ELR (cell line): ENCODE measurements around the gene MAEL.

ENCODE experiments used
- DNase-seq: peaks from one replicate; pipeline ENCODE4 v3.0.0-alpha.2; 2015; ENCODE audit warnings: low read depth

MAEL gene

DNA sequence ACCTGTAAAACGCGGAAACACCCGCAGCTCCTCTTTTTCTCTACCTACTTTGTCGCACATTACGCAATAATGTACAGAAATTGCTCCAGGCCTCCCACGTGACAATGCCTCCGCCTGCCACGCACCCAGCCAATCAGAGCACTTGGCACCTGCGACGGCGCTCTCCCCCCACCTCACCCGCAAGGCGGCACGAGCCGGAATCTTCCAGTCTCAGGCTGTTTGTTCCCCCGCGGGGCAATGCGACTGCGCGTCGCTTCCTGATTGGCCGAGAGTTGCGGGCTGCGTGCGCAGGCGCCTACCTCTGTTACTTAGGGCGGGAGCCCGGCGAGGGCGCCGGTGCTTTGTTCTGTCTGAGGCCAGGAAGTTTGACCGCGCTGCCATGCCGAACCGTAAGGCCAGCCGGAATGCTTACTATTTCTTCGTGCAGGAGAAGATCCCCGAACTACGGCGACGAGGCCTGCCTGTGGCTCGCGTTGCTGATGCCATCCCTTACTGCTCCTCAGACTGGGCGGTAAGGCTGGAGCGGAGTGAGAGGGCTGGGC lies at the start of gene MAEL:
Gene MAEL (plus strand): TSS at position 307 of the 542 bp plus-strand sequence. CDS start 73 bp downstream, at position 380.
- no peak for DNase-seq

DNA sequence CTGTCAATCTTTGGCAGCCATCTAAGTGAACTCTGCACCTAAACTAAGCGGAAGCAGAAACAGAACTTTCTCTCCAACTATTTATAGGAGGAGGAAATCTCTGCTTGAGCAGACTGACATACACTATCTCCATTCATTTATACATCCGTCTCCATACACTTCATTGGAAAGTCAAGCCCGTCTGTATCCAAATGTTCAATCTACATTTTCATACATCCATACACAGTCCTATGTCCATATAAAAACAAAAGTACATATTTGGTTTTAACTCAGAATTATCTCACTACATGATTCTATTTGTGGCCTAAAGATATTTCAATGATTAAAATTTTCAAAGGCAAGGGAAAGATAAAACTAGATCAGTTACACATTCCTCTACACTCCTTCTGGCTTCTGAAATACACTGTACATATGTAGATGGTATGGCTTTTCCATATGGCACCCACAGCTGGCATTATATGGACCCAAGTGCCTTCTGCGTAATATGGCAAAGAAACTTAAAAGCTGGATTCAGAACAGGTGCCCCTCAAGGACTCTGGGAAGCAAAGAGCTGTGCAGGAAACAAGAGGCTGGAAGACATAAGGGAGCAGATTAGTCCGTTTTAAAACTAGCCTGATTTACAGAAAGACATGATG lies 49.2 kb upstream of the MAEL start:
- no peak for DNase-seq

DNA sequence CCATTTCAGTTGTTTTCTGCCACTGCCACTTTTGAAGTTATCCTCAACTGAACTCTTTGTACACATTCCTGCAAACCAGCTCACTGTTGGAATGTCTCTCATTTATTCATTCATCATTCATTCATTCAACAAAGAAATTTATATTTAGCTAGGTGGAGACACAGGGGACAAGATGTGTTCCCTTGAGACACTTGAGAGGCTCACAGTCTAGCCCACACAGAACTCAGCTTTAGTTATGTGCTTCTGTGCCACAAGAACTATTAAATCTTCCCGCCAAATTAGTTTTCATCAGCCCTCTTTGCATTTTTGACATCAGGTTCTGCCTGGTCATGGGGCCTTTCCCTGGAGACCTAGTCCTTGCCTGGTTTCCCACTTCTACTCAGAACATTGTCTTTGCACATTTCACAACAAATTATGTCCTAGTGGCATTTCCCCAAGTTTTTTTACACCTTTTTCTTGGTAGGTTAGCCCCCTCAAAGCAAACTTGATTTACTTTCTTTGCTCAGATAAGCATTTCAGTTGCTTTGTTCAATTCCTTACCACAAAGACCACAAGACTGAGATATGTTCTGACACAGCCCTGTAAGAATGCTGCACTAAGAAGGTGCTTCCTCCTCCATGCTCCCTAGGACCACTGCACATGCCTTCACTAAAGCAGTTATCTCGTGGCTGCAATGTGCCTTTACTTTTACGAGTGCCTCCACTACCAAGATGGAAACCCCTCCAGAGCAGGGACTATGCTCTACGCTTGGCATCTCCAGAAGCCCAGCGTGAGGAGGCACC lies 44.7 kb upstream of the MAEL start:
- DNase-seq: peak; percentile 78

DNA sequence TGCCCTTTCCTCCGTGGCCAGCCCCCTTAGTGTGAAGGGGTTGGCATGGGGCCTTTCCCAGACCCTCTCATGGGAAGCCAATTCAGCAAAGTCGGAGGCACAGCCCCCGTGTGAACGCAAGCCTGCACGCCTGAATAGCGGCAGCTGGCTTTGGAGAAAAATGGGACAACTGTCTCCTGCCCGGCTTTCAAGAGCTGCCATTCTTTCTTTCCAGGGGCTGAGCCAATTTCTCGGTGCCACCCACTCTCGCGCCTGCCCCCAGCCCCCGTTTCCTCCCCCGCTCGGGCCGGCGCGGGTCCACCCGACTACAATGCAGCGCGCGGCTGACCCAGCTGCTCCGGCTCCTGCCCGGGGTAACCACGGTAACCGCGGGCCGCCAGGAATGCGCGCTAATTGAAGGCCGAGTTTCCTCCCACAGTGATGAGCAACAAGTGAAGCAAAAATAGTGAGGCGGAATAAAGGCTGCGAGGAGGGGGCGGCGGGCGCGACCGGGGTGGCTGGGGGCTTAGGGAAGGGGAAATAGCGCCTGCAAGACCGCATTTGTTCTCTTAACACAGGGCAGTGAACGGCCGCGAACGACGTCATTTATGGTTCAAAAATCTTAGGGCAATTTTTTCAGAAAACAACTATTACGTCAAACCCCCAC lies 41.6 kb upstream of the MAEL start:
- peak; percentile 69 for DNase-seq

DNA sequence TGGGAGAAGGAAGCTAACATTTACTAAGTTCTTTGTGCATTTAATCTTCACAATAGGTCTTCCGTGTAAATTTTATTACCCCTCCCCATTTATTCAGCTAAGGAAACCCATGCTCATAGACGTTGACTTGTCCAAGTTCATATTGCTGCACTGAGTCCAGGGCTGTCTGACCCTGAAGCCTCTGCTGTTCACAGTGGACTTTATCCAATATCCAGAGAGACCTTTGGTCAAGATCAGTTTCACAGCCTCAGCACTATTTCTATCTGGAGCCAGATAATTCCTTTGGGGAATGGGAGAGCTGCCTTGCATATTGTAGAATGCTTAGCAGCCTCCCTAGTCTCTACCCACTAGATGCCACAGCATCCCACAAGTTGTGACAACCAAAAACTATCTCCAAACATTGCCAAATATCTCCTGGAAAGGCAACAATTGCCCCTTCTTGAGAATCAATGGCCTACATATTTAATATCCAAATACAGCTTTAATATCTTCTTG lies 40.2 kb upstream of the MAEL start:
- no peak for DNase-seq

DNA sequence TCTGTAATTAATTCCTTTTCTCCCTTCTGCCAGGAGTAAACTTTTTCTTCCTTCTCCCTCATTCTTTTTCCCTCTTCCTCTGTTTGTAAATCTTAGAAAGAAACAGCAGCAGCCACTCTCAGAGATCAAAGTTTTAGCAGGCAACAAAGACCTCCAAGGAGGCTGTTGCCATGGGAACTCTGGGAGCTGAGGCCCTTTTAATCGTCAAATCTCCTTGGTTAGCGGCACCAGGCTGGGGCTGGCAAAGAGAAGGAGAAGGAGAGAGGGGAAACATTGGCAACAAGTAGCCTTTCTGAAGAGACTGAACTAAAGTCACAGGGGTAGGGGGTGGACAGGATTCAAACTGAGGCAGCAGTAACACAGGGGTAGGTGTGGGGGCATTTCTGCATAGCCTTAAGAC lies 38.9 kb upstream of the MAEL start:
- no peak for DNase-seq

DNA sequence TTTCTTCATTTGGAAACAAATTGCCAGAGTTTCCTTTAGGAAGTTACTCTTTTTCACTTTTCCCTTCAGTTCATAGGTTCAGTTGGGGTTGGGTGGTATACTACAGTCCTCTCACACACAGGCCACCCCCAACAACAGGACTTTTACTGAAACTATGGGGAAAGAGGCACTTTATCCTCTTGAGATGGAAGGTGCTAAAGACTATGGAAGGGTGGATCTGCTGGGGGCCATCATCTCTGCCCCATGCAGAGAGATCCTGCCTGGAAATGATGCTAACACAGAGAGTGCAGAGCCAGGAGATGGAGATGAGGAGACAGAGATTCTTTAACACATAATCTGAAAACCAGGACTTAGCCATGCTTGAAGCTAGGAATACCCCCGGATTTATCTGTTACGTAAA lies 38.0 kb upstream of the MAEL start:
- no peak for DNase-seq

DNA sequence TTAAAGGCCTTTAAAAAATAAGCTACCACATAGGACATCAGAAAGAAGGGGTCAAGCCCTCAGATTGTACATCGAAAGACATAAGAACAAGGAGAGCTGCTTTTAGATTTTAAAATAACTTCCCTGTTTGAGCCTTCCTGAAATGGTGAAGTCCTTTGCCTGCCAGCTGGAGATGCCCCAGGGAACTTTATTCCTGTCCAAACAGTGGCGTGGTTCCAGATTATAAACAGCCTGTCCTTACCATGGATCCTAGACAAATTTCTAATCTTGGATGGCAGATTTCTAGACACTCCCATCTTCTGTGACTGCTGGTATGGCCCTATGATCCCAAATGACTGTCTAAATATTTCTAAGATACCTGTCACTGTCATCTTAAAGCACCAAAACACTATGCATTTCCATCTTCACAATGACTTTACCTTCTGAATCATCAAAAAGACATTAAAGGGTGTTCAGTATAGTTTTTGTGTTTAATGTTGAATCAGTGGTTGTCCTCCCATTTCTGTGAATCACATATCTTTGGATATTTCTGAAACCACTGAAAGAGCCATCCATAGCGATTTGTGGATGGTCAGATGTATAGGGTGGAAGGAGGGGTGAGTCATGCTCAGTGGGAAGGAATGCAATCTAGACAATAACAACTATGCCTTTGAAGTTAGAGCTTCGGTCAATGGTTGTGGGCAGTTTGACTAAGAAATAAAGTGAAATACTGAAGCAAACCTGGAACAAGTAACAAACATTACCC lies 36.9 kb upstream of the MAEL start:
- DNase-seq: peak; percentile 86

DNA sequence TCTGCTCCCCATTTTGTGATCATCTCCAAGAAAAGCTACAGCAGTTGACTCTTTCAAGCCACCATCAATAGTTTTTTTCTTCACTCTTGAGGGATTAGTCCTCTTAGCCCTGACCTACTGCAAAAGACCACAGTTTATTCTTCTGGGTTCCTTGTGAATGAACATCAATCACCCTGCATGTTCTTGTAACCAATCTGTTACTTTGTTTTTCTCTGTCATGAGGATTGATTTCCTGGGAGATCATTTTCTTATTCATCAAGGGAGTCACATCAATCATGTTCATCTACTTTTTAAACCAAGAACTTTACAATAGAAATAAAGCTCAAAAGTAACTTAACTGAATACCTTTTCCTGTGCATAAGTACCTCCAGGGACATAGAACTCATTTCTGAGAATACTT lies 35.6 kb upstream of the MAEL start:
- no peak for DNase-seq

DNA sequence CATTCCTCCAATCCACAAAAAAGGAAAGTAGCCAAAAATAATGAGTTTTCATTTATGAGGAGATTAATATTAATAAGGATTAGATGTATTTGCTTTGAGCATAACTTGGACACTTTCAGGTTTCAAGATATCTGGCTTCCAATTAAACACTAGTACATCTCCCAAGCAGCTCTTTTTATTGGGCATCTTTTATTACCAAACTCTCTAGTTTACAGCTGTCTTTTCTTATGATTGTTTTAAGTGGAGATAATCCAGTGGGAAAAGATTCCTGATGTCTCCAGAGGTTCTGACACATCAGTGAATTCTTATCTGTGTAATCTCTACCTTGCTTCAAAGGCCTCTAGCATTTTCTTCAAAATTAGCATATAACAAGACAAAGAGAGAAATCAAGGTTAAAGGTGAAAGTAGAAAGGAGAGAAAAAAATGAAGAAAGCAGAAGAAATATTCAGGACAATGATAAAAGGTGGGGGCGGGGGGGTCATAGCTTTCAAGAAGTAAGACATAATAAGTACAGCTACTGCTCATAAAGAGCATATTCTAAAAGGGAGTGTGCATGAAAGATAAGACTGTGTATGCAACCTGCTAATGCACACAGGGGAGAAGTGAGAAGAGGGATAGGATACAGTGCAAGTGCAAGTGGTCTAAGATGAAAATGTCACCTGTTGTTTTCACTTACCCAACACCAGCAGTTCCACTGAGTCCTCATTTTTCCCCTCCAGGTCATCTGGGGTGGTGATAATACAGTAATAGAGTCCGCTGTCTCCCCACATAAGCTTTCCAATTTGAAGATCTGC lies 32.8 kb upstream of the MAEL start:
- no peak for DNase-seq

DNA sequence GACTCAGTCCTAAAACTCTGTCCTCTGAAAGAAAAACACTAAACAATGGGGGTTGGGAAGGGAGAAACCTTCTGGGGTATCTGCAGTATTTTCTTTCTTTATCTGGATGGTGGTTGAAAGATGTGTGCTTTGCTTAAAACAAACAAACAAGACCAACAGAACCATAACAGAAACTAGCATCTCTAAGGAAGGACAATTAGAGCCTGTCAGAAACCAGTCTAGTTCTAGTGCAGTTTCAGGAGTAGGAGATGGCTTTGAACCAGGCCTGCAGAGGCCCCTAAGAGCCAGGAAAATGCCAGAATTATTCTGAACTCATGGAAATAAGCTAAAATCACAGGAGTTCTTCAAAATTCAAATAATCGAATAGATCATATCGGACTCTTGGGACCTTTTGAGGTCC lies 32.2 kb upstream of the MAEL start:
- DNase-seq: no peak

DNA sequence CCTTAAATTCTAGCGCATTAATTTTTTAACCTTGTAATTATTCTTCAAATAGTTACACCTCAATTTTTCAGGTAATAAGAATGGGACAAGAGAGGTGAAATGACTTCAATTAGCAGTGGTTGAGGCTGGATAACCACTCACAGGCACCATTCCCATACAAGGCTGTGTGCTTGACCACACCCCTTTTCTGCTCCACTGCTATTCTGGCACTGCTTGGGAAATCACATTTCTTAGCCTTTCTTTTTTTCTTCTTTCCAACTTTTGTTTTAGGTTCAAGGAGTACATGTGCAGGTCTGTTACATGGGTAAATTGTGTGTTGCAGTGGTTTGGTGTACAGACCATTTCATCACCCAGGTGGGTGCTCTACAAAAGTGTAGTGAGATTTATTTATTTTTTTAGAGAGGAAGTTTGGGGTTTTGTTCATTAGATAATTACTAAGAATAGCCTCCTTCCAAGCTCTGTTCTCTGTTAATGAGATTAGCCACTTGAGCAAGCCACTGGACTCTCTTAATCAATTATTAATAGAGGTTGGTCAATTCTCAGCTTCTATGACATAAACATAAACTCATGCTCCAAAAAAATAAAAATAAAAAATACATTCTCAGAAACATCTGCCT lies 28.1 kb upstream of the MAEL start:
- DNase-seq: no peak

DNA sequence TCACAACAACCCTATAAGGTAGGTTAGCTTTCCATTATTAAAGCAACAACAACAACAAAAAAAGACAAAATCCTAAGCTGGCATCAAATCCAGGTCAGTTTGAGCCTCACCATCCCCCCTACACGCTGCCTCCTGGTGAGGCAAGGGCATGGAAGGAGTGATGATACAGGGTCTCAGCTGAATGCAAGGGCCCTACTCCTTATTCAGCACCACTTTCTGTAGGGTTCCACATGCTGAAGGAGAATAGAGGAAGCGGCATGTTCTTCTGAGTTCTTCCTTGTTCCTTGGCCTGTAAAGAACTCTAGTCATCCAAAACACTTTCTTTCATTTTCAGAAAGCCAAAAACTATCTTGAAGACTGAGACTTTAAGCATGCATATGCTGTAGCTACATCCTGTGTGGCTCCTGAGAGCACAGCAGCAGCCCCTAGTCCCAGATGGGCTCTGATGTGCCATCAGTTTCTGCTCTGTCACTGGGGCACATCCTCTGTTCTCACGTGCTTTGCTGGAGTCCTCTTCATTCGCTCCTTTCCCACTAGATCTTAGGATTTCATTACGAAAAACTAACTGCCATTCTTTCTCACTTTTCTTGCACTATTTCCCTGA lies 19.9 kb upstream of the MAEL start:
- DNase-seq: no peak

DNA sequence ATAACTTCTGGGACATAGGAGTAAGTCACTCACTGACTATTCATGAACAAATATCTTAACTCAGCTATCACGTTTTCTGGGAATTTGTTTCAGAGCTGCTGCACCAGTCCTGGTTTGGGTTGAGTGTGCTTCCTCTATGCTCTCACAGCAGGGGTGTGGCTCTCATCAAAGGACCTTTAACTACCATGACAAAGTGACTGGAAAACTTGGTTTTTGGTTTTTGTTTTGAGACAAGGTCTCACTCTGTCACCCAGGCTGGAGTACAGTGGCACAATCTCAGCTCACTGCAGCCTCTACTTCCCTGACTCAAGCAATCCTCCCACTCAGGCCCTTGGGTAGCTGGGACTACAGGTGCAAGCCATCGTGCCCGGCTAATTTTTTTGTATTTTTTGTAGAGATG lies 17.8 kb upstream of the MAEL start:
- no peak for DNase-seq

DNA sequence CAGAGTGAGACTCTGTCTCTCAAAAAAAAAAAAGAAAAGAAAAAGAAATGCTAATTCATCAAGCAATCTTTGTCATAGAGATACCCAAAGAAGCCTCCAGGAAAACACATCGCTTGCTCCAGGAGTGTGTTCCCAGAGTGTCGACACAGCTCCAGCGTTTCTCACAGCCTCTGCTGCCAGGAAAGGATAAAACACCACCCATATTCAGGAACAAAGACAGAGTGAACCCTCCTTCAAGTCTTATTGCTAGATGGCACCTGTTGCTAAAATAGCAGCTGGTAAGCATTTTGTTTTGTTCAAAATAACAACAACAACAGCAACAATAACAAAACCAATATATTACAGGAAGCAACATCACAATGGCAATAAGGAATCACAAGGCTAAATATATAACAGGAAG lies 16.9 kb upstream of the MAEL start:
- DNase-seq: no peak

DNA sequence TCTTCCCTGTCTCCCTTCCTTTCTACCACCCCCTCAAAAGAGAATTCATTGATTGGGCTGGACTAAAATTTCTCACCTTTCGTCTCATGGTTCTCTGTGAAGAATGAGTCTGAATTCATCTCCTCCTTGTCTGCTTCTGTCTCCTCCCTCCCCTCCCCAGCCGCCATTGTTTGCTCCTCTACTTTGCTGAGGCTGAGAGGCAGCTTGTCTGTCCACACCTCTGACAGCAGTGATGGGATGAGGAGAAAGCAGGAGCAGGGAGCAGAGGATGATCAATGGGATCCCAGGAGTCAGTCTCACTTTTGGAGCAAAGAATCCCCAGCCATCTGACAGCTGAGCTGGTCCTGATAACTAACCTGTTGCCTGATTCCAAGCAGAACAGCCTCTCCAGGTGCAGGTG lies 16.3 kb upstream of the MAEL start:
- no peak for DNase-seq

DNA sequence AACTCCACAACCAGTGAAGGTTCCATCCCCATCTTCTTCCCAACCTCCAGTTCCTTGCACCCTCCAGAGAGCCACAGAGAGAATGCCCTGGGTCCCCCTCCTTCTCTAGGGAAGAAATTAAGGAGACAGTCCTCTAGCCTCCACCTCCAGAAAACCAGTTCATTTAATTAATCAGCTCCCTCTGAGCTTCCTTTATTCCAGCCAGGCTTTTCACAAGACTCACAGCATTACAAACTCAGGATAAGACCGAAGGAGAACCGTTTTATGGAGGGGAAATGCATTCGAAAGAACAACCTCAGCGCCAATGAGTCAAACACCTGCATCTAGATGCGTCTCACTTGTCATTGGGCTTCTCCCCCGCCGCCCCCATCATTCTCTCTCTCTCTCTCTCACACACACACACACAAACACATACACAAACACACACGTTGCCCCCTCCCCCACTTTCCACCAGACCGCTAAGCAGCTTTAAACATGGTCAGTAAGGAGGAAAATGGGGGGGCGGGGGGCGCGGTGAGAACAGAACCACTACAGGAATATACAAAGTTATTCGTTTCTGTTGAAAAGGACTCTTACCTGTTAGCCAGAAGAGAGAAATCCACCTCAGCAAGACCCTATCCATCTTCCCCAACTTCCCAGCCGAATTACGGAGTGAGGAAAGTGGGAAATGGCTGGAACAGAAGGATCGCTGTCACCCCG lies 14.3 kb upstream of the MAEL start:
- DNase-seq: no peak

DNA sequence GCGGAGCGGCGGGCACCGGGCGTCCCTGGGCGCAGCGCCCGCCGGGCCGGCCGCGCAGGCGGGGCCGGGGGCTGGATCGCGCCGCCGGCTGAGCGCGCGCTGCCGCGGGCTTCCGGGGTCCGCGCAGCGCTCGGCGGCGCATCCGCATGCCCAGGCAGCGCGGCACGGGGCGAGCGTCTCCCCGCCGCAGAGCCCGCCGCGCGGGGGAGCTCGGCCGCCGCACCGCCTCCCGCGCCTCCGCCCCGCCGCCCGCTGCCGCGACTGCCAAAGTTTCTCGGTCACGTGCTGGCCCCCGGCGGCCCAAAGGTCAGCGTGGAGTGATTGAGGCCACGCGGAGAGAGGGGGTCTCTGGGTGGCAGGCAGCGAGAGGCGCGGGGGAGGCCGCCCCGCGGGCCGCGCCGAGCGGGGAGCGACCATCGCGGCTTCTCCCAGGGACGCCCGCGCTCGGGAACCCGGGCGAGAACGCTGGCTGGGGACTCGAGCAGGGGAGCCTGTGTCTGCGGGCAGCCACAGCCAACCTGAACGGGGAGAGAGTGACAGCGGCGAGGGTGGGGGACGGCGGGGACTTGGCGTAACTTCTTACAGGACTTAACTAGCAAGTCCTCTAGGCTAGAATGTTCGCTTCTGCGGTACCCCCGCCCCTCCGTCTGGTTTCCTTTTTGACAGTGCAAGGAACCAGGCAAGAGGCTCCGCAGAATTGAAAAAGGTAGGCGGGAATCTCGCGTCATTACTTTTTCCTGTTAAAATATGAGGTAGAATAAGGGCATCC lies 13.5 kb upstream of the MAEL start, which contains the start of gene ILDR2:
Gene ILDR2 (minus strand): TSS at position 180 of the 769 bp plus-strand sequence. CDS start 272 bp downstream, outside the sequence.
- peak; percentile 33 for DNase-seq

DNA sequence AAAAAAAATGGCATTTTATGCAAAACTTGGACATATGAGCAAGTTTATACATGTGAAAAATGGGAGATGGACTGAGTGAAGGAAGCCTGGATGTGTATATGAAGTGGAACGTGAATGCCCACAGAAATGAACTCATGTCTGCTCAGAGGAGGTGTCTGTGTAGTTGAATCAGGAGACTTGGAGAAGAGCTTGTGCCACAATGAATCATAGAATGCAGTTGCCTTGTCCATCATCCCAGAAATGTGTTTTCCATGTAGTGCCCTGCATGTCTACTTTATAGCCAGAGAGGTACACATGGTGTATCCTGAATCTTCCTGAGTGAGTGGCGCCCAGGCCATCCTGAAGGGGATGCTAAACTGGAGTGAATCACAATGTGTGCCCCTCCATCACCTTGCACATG lies 11.1 kb upstream of the MAEL start:
- DNase-seq: no peak
